HUES48 (cell line): ENCODE results near the gene TEAD4.

Source experiments
- H3K27ac ChIP-seq: one replicate; pipeline ENCODE4 v1.7.0; 2013; ENCODE audit warnings: low read depth, low read length, inconsistent platforms
- H3K27me3 ChIP-seq: 2 replicates; pipeline ENCODE4 v1.6.1; 2013; ENCODE audit warnings: mild to moderate bottlenecking, low read length; ENCODE audit not compliant: control insufficient read depth, insufficient read depth
- H3K36me3 ChIP-seq: 2 replicates; pipeline ENCODE4 v1.6.1; 2013; ENCODE audit warnings: low read length; ENCODE audit not compliant: control insufficient read depth, insufficient read depth
- H3K4me1 ChIP-seq: 2 replicates; pipeline ENCODE4 v1.6.1; 2013; ENCODE audit warnings: mild to moderate bottlenecking, low read length; ENCODE audit not compliant: control insufficient read depth, insufficient read depth
- H3K4me3 ChIP-seq: 2 replicates; pipeline ENCODE4 v1.5.1; 2013; ENCODE audit warnings: mild to moderate bottlenecking, low read depth, low read length
- H3K9ac ChIP-seq: 2 replicates; pipeline ENCODE4 v1.6.1; 2013; ENCODE audit warnings: mild to moderate bottlenecking, low read depth, low read length, moderate library complexity
- H3K9me3 ChIP-seq: 2 replicates; pipeline ENCODE4 v1.6.1; 2013; ENCODE audit warnings: low read length; ENCODE audit not compliant: control insufficient read depth, insufficient read depth

TEAD4 gene

DNA sequence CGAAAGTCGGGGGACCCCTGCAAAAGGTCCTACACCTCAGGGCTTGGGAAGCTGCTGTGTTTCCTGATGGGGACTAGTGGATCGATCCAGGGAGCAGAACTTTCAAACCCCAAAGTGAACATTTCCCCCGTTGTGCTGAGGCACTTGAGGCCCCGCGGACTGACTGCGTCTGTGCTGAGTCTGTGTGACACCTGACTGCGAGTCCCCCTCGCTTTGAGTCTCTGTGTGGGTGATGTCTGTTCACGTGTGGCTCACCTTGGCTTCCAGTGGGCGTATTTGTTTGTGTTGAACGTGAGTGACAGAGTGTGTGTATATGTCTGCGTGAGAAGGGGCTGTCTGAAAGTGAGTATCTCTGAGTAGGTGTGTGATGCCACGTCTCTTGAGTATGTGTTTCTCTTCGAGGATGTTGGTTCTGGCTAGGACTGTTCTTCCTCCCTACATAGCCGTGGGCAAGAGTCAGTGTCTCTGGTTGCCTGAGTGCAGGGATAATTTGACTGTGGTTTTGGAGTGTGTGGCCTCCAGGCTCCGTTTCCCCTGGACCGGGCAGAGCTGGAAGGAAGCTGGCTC is 1.3 kb downstream of the TEAD4 start:
- Histone ChIP-seq H3K4me1 (peaks cover 42% of the 10 kb centered on the region), H3K27me3 (peaks cover 12% of the 10 kb centered on the region; the same call in 1 of the 2 replicates), H3K36me3 (no peaks in the 10 kb centered on the region), H3K27ac (no peak overlapping the region), H3K9me3 (no peaks in the 10 kb centered on the region), H3K4me3 (peak overlapping the region; percentile 80), H3K9ac (peak overlapping the region; percentile 84)

DNA sequence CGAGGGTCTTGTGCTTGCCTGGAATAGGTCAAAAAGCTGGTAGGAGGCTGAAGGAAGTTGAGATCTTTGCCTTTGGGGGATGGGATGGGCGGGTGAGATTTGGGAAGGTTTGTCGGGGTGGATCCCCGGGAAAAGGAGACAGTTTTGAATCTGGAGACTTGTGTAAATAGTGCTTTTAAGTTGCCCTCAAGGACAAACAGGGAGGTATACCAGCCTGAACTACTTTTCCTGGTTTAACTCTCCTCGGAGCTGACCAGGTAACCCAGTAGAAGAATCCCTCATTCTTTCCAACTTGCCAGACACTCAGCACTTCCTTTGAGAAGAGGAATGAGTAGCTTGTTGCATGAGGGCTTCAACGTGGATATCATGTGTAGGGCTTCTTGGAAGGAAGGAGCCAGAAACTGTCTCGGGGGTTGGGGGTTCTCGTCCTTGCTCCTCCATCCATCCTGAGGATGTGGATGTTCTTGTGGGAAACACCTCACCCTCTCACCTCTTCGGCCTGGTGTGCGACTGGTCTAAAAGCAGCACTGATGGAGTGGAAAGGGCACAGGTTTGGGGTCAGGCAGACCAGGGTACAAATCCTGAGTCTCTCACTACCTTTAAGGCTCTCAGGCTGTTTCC is 1.9 kb downstream of the TEAD4 start:
- peaks cover 12% of the 10 kb centered on the region; the same call in 1 of the 2 replicates for H3K27me3 ChIP-seq
- H3K4me1 ChIP-seq: peaks cover 42% of the 10 kb centered on the region
- H3K4me3 ChIP-seq: peak overlapping the region; percentile 80
- H3K9ac ChIP-seq: no peak overlapping the region
- no peaks in the 10 kb centered on the region for H3K9me3 ChIP-seq
- H3K27ac ChIP-seq: peak overlapping the region; percentile 2
- H3K36me3 ChIP-seq: peaks cover 4% of the 10 kb centered on the region

DNA sequence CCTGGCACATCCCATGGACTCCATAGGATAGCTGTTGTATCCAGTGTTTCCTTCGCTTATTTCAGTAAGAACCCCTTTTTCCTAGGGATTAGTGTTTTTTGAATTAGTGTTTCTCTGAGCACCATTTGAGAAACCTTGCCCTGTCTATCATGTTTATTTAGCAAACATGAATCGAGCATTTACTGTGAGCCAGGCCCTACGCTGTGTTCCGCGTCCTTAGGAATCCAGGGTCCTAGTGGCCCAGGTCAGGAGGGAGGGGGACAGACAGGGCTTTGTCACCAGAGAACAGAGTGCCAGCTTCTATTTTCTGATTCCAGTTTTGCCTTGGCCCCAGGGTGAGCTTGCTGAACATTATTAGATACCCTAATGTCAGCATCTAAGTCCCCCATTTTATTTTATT is 2.5 kb downstream of the TEAD4 start:
- H3K27me3 ChIP-seq: peaks cover 12% of the 10 kb centered on the region; the same call in 1 of the 2 replicates

DNA sequence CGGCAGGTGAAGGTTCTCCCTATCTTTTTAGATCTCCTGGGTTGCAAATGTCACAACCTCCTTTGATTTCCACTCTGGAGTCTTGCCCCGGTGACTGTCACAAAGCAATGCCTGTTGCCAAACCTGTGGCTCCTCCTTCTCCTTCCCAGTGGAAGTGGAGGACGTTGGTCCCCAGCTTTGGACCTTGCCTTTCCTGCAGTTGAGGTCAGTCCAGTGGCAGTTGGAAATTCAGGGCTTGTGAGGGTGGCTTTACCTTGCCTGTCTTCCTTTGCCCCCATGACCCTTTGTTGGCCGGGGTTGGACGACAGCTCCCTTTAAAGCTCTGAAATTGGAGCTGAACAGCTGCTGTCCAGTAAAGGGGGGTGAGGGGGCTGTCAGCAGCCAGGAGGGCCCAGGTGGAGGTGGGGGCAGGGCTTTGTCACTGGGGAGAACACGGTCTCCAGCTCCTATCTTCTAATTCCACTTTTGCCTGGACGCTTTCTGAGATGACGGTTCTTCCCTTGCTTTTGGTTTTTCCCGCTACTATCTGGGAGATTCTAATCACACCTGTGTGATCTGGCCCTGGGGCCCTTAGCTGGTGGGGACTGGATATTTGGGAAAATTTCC is 4.1 kb downstream of the TEAD4 start:
- Histone ChIP-seq H3K27me3 (peaks cover 12% of the 10 kb centered on the region; the same call in 1 of the 2 replicates), H3K4me3 (peak overlapping the region; percentile 46), H3K27ac (peak overlapping the region; percentile 98), H3K4me1 (peaks cover 35% of the 10 kb centered on the region), H3K9ac (peak overlapping the region; percentile 64), H3K9me3 (no peaks in the 10 kb centered on the region), H3K36me3 (peaks cover 8% of the 10 kb centered on the region)

More for the DNA sequence above, 2.5 kb downstream of the TEAD4 start:
- no peaks in the 10 kb centered on the region for H3K9me3 ChIP-seq
- H3K4me3 ChIP-seq: peak overlapping the region; percentile 80
- H3K9ac ChIP-seq: no peak overlapping the region
- H3K4me1 ChIP-seq: peaks cover 42% of the 10 kb centered on the region
- peaks cover 5% of the 10 kb centered on the region for H3K36me3 ChIP-seq
- no peak overlapping the region for H3K27ac ChIP-seq

DNA sequence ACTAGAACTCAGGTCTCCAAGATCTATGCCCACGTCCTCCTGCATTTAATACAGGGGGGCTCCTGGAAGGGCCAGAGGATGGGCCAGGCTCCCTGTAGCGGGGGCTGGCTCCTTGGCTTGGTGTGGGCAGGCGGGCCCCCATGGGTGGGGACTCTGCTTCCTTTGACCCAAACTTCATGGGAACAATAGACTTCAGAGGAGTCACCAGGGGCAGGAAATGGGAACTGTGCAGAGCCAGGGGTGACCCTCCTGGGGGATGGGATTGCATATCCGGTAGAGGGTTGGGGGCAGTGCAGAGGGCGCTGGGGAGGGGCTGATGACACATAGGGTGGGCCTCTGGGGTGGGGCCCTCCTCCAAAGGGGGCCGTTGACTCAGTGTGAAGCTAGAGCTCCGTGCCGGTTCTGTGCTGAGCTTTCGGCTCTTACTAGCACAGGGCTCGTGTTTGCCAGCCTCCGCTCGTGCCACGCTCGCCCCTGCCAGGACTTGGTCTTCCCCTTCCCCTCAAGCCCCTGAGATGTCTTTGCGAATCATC is 4.6 kb downstream of the TEAD4 start:
- Histone ChIP-seq H3K27me3 (peaks cover 12% of the 10 kb centered on the region; the same call in 1 of the 2 replicates), H3K27ac (peak overlapping the region; percentile 98), H3K4me1 (peaks cover 32% of the 10 kb centered on the region), H3K36me3 (peaks cover 13% of the 10 kb centered on the region), H3K4me3 (peak overlapping the region; percentile 46), H3K9ac (peak overlapping the region; percentile 64), H3K9me3 (no peaks in the 10 kb centered on the region)

DNA sequence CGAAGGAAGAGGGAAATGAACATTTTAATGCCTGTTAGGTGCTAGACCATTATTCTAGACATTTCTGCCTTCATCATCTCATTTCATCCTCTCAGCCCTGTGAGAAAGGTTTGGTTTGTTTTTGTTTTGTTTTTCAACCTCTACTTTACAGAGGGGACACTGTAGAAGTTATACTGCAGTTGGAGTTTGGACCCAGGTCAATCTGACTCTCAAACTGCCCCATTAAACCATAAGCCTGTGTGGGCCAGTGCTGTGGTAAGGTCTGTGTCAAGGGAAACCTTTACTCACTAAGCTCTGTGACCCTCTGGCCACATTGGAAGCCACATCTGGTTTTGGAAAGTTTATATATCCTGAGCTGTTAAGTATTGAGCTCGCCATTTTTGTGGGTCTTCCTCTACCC is 8.5 kb downstream of the TEAD4 start:
- Histone ChIP-seq H3K4me3 (no peak overlapping the region), H3K27ac (no peak overlapping the region), H3K36me3 (peaks cover 34% of the 10 kb centered on the region), H3K4me1 (peaks cover 18% of the 10 kb centered on the region), H3K27me3 (no peaks in the 10 kb centered on the region), H3K9me3 (no peaks in the 10 kb centered on the region), H3K9ac (no peak overlapping the region)

DNA sequence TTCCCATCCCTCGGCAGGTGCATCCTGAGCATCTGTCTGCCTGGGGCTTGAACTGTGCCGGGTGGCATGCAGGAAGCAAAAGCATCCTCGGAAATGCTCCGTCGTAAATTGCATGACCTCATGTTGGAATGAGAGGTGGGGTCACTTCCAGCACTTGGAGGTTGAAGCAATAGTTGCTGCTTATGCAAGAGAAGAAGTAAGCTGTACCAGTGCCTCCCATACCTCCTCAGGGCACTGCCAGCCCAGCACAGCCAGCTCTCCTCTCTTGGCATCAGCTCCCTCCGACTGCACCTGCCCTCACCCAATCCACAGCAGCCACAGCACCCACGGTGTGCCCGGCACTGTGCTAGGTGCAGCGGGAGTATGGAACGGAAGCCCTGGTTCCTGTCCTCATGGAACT is 11.5 kb downstream of the TEAD4 start:
- Histone ChIP-seq H3K27me3 (no peaks in the 10 kb centered on the region), H3K9me3 (no peaks in the 10 kb centered on the region), H3K36me3 (peaks cover 40% of the 10 kb centered on the region), H3K4me3 (no peak overlapping the region), H3K9ac (no peak overlapping the region), H3K27ac (no peak overlapping the region), H3K4me1 (0 out of 2 replicates have a peak, but pooled peaks cover 10% of the 10 kb centered on the region)

DNA sequence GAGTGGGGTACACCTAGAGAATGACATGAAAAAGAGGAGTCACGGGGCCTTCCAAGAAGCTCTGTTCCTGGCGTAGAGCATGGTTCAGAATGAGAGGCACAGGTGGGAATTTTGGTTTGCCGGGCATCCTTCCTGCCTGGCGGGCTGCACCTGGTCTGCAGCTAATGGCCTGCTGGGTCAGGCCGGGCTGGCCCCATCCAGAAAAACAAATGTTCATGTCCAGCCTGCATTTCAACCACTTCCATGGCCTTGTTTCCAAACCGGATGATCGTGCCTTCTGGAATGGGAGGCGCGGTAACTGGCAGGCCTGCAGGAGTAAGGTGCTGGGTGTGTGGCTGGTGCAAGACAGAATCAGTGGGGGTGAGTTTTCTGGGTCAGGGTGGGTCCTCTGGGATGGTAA is 14.4 kb downstream of the TEAD4 start:
- Histone ChIP-seq H3K9me3 (no peaks in the 10 kb centered on the region), H3K4me3 (no peak overlapping the region), H3K4me1 (peaks cover 22% of the 10 kb centered on the region; the same call in 1 of the 2 replicates), H3K36me3 (peaks cover 35% of the 10 kb centered on the region), H3K27ac (no peak overlapping the region), H3K9ac (no peak overlapping the region), H3K27me3 (no peaks in the 10 kb centered on the region)

DNA sequence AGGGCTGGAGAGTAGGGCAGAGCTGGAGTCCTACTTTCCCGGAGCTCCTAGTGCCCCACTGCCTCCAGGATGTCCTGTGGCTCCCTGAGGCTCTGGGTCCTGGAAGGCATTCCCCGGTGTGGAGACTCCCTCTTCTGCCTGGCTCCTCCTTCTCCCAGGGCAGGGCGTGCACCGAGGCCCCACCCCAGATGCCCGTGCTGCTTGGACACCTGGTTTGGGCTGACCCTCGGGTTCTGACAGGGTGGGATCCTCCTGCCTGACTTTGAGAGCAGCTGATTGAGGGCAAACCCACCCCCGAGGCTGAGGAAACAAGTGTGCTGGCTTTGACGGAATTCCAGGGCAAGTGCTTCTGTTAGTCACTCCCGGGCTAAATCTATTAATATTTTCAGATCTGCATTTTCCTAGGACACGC is 15.4 kb downstream of the TEAD4 start:
- Histone ChIP-seq H3K4me1 (peaks cover 22% of the 10 kb centered on the region; the same call in 1 of the 2 replicates), H3K27me3 (no peaks in the 10 kb centered on the region), H3K4me3 (no peak overlapping the region), H3K9me3 (no peaks in the 10 kb centered on the region), H3K36me3 (peaks cover 30% of the 10 kb centered on the region), H3K27ac (no peak overlapping the region), H3K9ac (no peak overlapping the region)

DNA sequence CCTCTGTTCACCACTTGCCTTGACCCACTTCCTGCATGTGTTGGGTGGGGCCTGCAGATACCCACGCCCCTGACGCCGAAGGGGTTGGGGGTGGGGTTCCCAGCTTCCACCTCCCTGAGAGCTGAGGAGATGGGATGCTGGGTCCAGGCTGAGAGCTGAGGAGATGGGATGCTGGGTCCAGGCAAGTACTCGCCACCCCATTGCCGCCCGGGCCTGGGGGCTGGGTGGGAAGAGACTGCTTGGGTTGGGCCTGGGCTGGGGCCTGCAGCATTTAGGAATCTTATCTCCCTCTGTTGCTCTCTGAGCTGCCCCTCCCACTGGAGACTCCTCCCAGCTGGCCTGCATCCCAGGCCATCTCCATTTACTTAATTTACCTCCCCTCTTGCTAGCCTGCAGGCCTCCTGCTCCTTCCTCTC is 17.4 kb downstream of the TEAD4 start:
- Histone ChIP-seq H3K9ac (no peak overlapping the region), H3K4me1 (peaks cover 22% of the 10 kb centered on the region; the same call in 1 of the 2 replicates), H3K36me3 (peaks cover 23% of the 10 kb centered on the region), H3K27me3 (no peaks in the 10 kb centered on the region), H3K9me3 (no peaks in the 10 kb centered on the region), H3K27ac (peak overlapping the region; percentile 35), H3K4me3 (no peak overlapping the region)

DNA sequence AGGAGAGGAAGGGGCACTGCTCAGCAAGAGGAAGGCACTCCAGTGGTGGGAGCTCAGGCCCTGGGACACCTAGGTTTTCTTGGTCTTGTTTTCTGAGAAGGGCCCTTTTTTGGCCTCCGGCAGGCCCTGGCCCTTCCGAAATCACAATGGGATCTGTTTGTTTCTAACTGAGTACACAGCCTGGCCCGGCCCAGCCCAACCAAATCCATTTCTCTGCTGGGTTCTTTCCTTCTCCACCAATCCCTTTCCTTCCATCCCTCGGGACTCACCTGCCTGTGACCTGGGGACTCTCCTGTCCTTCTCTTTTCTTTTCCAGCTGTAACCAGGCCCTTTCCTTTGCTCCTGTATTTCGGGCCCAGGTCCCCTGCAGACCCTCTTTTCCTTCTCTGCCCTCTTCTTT is 18.6 kb downstream of the TEAD4 start:
- H3K4me3 ChIP-seq: no peak overlapping the region
- H3K36me3 ChIP-seq: peaks cover 24% of the 10 kb centered on the region
- no peaks in the 10 kb centered on the region for H3K9me3 ChIP-seq
- no peak overlapping the region for H3K9ac ChIP-seq
- no peaks in the 10 kb centered on the region for H3K27me3 ChIP-seq
- peaks cover 22% of the 10 kb centered on the region; the same call in 1 of the 2 replicates for H3K4me1 ChIP-seq
- no peak overlapping the region for H3K27ac ChIP-seq
